Measurements from ENCODE around the gene COG7. TPM values are rescaled to one million over a fixed set of nuclear protein-coding genes. Genes with fewer than 3 reads are reported as not detected.
"Not testable (repeated sequence)": the region's sequence is repeated elsewhere in the genome, so short reads cannot be mapped to it uniquely, and the experiment has no call there.

COG7 gene
- total RNA-seq, 3 donors from 2014 or later: 12.8 to 31.6 (median 29.2) TPM

DNA sequence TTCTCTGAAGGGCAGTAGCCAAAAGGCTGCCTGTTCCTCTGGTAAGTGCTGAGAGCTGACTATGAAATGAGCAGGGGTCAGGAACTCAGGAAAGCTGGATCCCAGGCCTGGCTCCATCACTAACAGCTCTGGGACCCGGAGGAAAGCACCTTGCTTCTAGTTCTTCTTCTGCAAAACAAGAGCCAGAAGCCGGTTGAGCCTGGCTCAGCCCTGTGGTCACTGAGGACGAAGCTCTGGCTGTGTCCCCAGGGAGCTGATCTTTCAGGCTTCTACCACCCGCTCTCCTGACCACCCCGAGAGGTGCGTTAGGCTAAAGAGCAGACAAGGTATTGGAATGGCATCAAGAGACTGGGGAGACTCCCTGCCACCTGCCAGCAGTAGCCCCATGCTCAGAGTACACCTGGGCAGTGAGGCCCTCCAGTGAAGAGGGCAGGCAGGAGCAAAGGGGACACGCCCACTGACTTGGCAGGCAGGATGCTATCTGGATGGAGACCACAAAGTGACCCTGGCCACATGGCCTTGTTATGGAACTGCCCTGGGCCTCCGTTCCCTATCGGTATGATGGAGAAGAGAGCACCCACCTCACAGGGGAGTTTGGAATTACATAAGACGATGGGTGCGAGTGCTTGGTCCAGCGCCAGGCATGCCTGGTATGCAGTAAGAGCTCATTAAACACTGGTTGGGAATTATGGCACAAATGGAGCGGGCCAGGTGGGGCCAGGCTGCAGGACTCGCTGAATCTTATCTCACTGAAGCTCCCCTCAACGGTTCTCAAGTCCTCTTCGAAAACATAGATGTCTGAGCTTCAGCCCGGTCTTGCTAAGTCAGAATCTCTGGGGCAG lies 61.4 kb downstream of the COG7 start:
- DNase-seq (ENCODE audit: low spot score in 2 of 2): no peak

DNA sequence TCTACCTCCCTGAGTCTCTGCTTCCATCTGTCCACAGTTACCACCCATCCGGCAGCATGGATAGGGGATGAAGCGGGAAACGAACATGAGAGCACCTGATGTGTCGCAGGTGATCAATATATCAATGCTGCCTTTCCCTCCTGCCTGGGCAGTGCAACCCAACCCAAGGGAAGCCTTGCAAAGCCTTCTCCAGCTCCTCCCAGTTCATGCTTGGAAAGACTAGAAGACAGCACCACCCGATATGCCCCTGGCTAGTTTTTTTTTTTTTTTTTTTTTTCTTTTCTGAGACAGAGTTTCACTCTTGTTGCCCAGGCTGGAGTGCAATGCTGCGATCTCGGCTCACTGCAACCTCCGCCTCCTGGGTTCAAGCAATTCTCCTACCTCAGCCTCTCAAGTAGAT lies 63.1 kb downstream of the COG7 start:
- H3K4me1 ChIP-seq; H3K27ac ChIP-seq; intact Hi-C loops (cut with DNase I; ENCODE audit: low total_unique reads); H3K36me3 ChIP-seq; H3K27me3 ChIP-seq; H3K9me3 ChIP-seq; H3K4me3 ChIP-seq; DNase-seq (ENCODE audit: low spot score in 2 of 2): not testable (repeated sequence)

More for the DNA sequence above, 61.4 kb downstream of the COG7 start:
- no peaks in the 10 kb centered on the region for H3K9me3 ChIP-seq
- no peaks in the 10 kb centered on the region for H3K4me1 ChIP-seq
- TF ChIP-seq POLR2A (IDR thresholded peaks at IDR 0.05) (no peak), POLR2AphosphoS5 (IDR thresholded peaks at IDR 0.05) (no peak)
- TF ChIP-seq, protein P1, sequence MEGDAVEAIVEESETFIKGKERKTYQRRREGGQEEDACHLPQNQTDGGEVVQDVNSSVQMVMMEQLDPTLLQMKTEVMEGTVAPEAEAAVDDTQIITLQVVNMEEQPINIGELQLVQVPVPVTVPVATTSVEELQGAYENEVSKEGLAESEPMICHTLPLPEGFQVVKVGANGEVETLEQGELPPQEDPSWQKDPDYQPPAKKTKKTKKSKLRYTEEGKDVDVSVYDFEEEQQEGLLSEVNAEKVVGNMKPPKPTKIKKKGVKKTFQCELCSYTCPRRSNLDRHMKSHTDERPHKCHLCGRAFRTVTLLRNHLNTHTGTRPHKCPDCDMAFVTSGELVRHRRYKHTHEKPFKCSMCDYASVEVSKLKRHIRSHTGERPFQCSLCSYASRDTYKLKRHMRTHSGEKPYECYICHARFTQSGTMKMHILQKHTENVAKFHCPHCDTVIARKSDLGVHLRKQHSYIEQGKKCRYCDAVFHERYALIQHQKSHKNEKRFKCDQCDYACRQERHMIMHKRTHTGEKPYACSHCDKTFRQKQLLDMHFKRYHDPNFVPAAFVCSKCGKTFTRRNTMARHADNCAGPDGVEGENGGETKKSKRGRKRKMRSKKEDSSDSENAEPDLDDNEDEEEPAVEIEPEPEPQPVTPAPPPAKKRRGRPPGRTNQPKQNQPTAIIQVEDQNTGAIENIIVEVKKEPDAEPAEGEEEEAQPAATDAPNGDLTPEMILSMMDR (IDR thresholded peaks at IDR 0.05): no peak
- H3K27me3 ChIP-seq: no peaks in the 10 kb centered on the region
- H3K36me3 ChIP-seq: no peaks in the 10 kb centered on the region
- intact Hi-C loops (cut with DNase I; ENCODE audit: low total_unique reads): no loop called here
- H3K27ac ChIP-seq: peak overlapping the region in 1 of 2 donors; percentile 83
- H3K4me3 ChIP-seq: no peak overlapping the region

DNA sequence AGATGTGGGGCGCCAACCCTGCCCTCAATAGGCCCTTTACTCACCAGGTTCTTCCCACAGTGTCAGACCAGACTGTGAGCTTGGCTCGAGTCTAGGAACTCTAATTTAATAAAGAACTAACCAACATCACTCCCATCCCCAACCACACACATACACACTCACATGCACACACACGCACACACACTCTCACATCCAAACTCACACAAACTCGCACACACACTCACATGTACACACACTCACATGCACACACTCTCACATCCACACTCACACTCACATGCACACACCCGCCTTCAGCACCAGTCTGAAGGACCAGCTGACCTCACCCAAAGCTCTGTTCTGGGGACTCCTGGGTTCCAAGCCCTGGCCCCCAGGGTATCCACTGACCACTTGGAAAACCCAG lies 63.8 kb downstream of the COG7 start:
- no peak for DNase-seq (ENCODE audit: low spot score in 2 of 2)

DNA sequence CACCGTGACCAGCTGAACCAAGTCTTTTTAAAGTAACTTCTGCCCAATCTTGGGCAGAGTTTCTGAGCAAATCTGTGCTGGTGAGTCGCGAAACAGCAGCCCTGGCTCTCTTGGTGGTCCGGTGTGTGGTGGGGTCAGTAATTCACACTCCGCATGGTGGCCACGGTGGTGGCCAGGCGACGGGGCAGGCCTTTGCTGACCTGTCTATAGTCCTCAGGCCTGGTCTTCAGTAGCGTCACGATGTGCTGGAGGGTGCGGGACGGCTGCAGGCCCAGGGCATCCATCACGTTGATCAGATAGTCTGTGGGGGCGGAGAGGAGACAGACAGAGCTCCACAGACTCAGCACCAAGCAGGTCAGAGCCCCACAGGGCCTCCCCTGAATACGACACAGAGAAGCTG lies 64.2 kb downstream of the COG7 start:
- intact Hi-C loops (cut with DNase I; ENCODE audit: low total_unique reads): no loop called here
- DNase-seq (ENCODE audit: low spot score in 2 of 2): no peak
- TF ChIP-seq POLR2A (IDR thresholded peaks at IDR 0.05): no peak
- no peak for TF ChIP-seq POLR2AphosphoS5 (IDR thresholded peaks at IDR 0.05)
- TF ChIP-seq, protein P1 (IDR thresholded peaks at IDR 0.05): no peak
- no peaks in the 10 kb centered on the region for H3K4me1 ChIP-seq
- H3K4me3 ChIP-seq: no peak overlapping the region
- no peak overlapping the region for H3K27ac ChIP-seq
- H3K9me3 ChIP-seq: no peaks in the 10 kb centered on the region
- H3K36me3 ChIP-seq: no peaks in the 10 kb centered on the region
- no peaks in the 10 kb centered on the region for H3K27me3 ChIP-seq

More for the DNA sequence above, 63.8 kb downstream of the COG7 start:
- no peaks in the 10 kb centered on the region for H3K27me3 ChIP-seq
- H3K36me3 ChIP-seq: no peaks in the 10 kb centered on the region
- H3K27ac ChIP-seq: no peak overlapping the region
- no peak overlapping the region for H3K4me3 ChIP-seq
- H3K9me3 ChIP-seq: no peaks in the 10 kb centered on the region
- no peak for TF ChIP-seq POLR2AphosphoS5 (IDR thresholded peaks at IDR 0.05)
- TF ChIP-seq POLR2A (IDR thresholded peaks at IDR 0.05): no peak
- H3K4me1 ChIP-seq: no peaks in the 10 kb centered on the region
- intact Hi-C loops (cut with DNase I; ENCODE audit: low total_unique reads): no loop called here

DNA sequence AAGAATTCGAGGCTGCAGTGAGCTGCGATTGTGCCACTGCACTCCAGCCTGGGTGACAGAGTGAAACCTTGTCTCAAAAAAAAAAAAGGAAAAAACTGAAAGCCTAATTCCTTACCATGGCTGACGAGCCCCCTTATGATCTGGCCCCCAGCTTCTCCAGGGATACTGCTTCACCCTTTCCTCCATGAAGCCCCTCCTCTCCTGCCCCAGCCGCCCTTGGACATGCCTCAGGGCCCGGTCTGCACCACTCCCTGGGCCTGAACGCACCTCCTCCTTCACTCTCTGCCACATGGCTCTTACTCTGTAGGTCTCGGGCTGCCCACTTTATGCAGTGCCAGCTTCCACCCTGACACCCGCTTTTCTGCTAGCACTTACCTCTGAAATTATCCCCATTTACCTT lies 65.3 kb downstream of the COG7 start:
- DNase-seq (ENCODE audit: low spot score in 2 of 2): no peak
- no peak overlapping the region for H3K27ac ChIP-seq
- H3K9me3 ChIP-seq: no peaks in the 10 kb centered on the region
- no peak overlapping the region for H3K4me3 ChIP-seq
- intact Hi-C loops (cut with DNase I; ENCODE audit: low total_unique reads): no loop called here
- H3K4me1 ChIP-seq: no peaks in the 10 kb centered on the region
- H3K27me3 ChIP-seq: no peaks in the 10 kb centered on the region
- no peaks in the 10 kb centered on the region for H3K36me3 ChIP-seq
- no peak for TF ChIP-seq POLR2A (IDR thresholded peaks at IDR 0.05)
- TF ChIP-seq, protein P1 (IDR thresholded peaks at IDR 0.05): no peak
- TF ChIP-seq POLR2AphosphoS5 (IDR thresholded peaks at IDR 0.05): no peak

DNA sequence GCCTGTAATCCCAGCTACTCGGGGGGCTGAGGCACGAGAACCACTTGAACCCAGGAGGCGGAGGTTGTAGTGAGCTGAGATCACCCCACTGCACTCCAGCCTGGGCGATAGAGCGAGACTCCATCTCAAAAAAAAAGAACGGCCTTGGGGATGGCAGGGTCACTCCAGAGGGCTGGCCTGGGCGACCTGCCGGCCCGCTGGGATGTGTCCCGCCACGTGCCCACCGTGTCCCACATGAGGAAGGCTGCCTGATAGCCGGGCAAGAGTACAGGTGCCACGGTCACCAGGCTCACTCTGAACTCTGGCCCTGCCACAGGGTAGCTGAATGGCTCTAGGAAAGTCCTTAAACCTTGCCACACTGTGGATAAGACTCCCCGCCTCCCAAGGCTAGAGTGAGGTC lies 67.5 kb downstream of the COG7 start:
- no peaks in the 10 kb centered on the region for H3K36me3 ChIP-seq
- intact Hi-C loops (cut with DNase I; ENCODE audit: low total_unique reads): no loop called here
- H3K9me3 ChIP-seq: no peaks in the 10 kb centered on the region
- no peak for DNase-seq (ENCODE audit: low spot score in 2 of 2)
- H3K4me3 ChIP-seq: no peak overlapping the region
- peak overlapping the region; percentile 86 for H3K27ac ChIP-seq
- no peaks in the 10 kb centered on the region for H3K27me3 ChIP-seq
- TF ChIP-seq, protein P1 (IDR thresholded peaks at IDR 0.05): no peak
- TF ChIP-seq POLR2AphosphoS5 (IDR thresholded peaks at IDR 0.05) (no peak), POLR2A (IDR thresholded peaks at IDR 0.05) (no peak)
- H3K4me1 ChIP-seq: no peaks in the 10 kb centered on the region

Data from breast epithelium (tissue), 4 donors.